NCI-H1417 treated with DMSO at 0.1 percent for 48 hours (cell line): ENCODE measurements around the gene PTPRR.
A peak's percentile ranks its signal among the peaks of the same experiment; 100 is the strongest.

ENCODE experiments used
- DNase-seq: peaks from one replicate; lab custom pipeline; 2025; lab: John Stamatoyannopoulos, UW

The PTPRR gene, protein sequence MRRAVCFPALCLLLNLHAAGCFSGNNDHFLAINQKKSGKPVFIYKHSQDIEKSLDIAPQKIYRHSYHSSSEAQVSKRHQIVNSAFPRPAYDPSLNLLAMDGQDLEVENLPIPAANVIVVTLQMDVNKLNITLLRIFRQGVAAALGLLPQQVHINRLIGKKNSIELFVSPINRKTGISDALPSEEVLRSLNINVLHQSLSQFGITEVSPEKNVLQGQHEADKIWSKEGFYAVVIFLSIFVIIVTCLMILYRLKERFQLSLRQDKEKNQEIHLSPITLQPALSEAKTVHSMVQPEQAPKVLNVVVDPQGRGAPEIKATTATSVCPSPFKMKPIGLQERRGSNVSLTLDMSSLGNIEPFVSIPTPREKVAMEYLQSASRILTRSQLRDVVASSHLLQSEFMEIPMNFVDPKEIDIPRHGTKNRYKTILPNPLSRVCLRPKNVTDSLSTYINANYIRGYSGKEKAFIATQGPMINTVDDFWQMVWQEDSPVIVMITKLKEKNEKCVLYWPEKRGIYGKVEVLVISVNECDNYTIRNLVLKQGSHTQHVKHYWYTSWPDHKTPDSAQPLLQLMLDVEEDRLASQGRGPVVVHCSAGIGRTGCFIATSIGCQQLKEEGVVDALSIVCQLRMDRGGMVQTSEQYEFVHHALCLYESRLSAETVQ

DNA sequence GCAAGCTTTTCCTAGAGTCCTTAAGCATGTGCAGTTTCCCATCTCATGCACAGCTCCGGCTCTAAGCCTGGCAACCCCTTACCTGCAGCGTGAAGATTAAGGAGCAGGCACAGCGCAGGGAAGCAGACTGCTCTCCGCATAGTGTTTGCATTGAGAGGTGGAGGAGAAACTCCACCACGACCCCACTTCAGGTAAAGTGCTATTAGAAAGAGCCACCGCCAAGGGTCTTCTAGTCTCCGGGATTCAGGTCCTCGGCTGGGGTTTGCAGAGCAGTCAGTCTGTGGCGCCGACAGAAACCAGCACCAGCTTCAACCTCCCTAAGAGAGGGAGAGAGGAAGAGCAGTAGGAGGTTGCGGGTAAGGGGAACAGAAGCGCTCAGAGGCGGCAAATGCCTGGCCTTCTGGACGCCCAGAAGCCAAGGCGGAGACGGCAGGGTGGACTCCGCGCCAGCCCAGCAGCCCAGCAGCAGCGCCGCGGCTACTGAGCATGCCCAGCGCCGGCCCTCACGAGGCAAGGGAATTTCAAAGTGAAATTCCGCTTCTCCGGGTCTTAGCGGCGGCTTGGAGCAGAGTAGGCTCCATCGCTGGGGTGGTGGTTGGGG is at the start of gene PTPRR:
Gene PTPRR (minus strand): TSS at position 488 of the 601 bp plus-strand sequence. CDS start 348 bp downstream, at position 140.
- peak; percentile 45 for DNase-seq

DNA sequence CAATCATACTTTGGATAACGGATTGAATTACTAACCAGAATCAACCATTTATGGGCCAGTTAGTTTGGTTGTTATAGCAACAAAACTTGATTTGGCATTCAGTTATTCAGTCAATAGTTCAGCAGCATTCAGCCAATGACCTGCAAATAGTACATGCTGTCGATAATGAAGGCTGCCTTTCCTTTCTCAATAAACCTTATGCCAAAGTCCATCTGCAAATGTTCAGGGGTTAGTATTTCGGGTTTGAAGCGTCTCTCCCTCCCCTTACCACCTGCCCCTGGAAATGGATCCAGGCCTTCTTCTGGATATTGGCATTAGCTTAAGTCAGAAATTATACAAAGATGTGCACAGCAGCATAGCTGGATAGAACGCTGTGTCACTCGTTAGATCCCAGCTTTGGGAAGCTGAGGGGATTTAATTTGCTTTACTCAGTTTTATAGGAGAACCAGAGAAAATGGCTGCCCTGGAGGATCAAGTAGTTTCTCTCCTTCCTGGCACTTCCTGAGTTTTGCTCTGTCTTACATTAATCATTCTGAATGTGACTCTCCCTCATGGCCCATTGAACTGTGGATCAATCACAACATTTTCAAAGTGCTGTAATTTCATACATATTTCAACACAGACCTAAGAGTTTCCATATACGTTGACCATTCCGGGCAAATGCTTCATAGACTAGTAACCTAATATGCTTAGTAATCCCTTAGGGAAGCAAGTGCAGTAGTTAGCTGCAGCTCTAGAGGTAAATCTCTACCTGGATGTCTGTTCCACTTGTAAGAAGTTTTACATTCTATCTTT is 46.7 kb upstream of the PTPRR start:
- no peak for DNase-seq

DNA sequence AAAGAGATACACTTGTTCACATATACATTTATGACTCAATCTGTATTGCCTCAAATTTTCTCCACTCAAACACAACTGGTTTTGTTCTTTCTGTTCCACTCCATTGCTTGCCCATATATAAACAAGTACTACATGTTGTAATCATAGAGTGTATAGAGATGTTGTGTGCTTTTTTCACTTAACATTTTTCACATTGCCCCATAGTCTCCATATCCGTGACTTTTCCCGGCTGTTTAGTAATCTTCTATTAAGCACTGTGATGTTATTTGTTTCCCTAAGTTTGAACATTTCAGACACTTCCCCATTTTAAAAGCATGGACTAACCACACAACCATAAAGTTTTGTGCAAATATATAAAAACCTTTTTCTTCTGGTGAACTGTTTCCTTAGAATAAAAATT is 45.5 kb upstream of the PTPRR start:
- no peak for DNase-seq

DNA sequence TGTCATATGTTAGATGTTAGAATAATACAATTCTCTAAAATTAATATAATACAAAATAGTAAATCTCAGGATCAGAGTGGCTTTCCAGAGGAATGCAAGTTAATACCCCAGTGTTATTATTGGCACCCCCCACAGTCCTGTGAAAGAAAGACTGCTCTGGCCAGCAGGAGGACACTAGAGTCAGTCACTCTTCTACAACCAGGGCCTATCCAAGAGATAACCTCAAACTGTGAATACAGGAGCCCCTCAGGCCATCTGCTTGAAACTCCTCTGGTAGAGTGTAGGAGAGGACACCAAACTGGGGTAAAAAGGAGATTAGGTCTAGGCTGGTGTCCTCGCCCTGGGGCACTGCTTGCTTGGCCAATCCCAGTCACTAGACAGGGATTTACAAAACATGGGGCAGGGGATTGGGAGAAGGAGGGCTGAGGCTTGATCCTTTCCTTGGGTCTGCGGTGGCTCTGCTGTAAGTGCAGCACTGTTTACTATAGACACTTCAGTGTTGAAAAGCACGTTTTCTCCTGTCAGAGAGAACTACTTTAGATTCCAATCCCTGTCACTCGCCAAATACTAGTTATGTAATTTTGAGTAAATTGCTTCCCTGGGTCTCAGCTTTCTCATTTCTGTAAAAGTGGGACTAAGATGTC is 44.5 kb upstream of the PTPRR start:
- DNase-seq: no peak

DNA sequence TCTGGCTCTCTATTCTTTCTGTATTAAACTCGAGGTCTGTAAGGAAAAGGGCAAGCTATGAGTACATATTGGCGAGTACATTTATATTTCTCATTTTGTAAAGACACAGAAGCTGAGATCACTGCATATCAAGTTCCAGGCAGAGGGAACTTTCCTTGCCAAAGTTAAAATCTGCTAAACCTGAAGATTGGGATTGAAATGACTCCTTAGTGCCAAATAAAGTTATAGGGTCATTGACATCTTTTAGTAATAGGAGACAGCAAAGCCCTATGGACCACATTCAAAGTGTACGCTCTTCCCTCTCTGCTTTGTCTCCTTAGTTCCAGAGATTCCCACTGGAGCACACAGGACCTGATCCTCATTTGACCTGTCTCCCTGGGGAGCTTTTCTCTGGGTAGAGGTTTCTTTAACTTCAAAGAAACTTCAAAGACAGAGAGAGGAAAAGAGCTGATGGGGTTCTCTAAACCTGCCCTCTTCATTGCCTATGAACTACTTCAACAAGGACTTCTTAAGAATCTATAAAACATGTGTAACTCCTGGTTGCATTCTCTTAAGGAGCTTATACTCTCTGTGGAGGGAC is 42.6 kb upstream of the PTPRR start:
- no peak for DNase-seq

DNA sequence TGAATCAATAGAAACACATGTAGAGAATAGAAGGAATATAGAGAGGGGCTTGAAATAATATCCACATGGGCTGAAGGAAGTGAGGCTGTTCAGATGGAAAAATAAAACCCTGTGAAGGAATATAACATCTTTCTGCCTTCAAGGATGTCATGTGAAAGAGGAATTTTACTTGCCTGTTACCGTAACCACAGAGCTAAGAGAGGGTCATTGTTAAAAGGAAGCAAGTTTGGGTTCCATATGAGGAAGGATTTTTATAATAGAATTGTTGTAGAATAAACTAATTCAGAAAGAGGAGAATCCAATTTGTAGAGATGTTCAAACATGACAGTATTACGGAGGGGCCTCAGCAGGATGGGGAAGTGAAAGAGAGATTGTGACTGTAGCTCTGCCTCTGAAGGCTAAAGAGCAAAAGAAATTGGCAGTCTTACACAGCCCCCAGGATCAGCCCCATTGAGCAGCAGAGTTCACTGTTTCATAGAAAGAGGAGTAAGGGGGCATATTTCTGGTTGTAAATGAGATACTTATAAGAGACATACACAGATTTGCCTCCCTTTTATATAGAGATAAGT is 41.8 kb upstream of the PTPRR start:
- DNase-seq: no peak

DNA sequence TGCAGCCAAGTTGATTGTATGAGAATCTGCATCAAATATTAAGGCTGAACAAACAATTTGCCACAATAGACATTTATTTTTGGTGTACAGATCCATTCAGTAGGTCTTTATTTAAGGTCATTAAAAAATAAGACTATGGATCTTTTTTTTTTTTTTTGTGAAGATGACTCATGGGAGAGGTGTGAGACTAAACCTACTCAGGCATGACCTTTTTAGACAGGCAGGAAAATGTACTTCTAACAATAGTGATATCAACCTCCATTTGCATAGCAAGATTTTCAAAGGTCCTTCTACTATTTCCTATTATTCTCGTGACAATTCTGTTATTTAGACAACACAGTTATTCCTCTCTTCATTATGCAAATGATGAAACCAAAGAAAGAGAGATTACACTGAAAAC is 39.9 kb upstream of the PTPRR start:
- no peak for DNase-seq

DNA sequence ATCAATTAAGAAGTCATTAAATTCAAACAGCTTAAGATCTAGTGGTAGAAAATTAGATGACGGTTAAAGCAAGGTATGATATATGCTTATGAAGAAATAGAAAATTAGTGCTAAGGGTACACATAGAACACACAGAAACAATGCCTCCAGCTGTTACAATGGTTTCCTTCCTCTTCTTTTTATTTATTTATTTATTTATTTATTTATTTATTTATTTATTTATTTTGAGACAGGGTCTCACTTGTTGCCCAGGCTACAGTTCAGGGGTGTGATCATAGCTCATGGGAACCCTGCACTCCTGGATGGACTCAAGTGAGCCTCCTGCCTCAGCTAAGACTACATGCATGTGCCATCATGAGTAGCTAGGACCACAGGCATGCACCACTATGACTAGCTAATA is 34.9 kb upstream of the PTPRR start:
- DNase-seq: no peak

DNA sequence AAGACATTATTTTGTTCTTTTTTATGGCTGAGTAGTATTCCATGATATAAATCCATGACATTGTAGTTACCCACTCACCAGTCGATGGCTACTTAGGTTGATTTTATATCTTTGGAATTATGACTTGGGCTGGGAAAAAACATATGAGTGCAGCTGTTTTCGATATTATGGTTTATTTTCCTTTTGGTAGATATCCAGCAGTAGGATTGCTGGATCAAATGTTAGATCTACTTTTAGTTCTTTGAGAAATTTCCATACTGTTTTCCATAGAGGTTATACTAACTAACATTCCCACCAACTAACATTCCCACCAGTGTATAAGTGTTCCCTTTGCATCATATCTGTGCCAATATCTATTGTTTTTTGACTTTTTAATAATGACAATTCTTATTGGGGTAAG is 29.9 kb upstream of the PTPRR start:
- DNase-seq: no peak

DNA sequence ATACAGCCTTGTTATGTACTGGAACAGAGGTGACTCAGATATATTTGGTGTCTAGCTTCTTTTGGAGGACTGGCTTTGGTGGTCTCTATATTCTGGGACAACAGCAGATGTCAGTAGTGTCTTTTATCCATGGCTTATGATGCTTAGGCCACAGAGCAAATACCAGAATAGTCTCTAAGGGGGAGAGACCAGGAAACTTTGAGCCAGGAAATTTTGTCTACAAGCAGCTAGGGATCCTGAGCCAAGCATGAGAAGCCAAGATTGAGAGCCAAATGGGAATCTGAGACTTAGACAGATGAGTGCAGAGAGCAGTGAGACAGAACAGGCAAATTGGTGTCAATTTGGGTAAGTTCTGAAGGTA is 28.4 kb upstream of the PTPRR start:
- DNase-seq: no peak

DNA sequence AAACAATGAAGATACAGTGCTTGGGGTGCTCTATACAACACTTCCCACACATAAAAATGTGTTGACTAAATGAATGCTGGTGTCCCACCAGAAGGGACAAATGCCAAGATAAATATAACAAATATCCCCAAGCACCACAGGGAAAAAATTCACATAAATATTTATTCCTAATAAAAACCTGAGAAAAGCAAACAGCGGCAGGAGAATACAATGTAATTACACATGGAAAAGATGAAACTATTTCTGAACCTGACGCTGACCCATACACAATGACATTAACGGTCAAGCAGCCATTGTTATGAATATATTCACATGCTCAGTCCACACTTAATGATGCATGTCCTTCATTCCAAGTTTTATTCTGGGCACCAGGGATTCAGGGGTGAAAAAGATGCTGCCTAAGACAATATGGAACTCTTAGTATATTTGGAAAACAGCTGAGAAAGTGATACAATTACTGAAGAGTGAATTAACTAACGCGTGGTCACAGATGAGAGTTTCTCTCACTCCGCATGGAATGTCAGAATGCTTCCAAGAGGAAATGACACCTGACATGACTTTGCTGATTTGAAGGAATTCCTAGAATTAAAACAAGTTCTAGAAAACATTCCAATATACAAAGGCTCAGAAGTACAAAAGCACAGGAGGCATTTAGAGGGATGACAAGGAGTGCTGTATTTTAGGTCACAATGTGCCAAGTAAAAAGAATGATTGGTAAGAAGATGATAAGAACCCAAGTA is 27.9 kb upstream of the PTPRR start:
- DNase-seq: no peak

DNA sequence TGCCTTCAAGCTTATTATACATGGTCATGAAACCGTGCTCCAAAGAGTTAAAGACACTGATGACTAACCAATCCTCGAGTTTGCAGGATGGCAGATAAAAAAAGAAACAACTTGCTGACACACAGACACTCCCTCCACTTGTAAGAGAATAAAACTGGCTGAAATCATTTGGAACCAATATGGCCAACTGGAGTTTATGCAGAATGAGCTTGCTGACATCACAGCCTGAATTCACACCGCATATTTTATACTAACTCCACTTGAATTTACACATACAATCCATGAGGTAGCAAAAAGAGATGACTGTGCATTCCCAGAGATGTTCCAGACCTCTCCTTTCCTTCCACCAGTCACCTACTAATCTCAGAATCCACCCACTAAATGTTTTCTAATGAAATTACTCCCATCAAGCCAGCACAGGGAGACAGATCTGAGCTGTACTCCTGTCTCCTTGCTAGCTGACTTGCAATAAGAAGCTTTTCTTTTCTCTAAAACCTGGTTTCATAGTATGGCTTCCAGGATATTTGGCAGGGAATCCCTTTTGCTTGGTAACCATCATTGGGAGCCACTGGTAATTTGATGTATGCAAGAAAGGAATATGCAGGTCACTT is 15.8 kb upstream of the PTPRR start:
- DNase-seq: no peak

DNA sequence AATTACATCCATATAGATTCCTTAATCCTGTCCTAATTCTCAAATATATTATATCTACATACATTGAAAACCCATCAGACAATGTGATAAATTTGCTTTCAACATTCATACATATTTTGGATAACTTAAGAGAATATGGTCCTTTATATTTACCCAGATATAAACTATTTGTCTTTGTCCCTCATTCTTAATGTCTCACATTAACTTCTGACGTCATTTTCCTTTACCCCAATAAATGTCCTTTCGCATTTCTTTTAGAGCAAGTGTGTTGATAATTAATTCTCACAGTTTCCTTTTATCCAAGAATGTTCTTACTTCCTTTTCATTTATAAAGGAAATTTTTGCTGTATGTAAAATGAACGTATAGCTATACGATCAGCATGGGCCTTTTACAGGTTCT is 12.6 kb upstream of the PTPRR start:
- DNase-seq: no peak

DNA sequence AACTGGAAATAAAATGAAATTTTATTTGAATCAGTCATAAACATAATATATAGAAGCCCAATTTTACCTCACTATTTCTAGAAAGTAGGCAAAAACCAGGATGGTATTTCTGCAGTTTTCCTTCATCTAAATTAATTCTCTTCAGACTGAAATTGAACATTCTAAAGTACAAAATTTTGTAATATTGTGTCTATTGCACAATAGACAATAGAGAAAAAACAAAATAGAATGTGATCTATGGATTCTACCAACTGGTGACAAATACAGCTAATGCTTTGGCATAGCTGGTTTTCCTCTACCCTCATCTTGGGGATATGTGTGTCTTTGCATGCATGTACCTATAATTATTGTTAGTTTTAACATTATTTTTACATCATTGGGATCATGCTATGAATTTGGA is 8.5 kb upstream of the PTPRR start:
- no peak for DNase-seq

DNA sequence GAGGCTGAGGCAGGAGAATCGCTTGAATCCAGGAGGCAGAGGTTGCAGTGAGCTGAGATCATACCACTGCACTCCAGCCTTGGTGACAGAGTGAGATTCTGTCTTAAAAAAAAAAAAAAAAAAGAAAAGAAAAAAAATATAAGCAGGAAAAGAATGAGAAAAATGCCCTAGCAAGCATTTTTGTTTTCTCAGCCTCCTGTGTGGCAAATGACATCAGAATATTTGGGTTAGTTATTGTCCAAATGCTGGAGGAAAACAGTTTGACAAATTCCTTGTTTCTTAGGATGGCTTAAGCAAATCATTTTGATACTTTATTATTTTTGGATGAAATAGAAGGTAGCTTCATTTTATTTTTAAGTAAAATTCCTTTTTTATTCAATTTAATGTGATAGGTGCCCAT is 7.5 kb upstream of the PTPRR start:
- DNase-seq: no peak

DNA sequence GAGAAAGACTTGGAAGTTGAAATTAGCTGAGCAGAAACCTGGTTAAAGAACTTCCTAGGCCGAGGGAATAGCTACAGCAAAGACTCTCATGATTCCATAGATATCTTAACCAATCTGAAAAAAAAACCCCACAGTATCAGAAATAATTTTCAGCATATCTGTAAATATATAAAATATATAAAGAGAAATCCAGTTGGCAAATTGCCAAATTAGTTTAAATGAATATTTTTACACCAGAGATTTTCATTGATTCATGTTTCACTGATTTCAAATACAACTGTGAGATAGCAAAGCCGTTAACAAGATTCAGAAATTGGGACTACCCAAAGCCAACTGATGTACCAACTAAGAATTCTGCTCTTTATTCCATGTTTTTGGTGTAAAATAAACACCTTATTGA is 6.8 kb upstream of the PTPRR start:
- no peak for DNase-seq

DNA sequence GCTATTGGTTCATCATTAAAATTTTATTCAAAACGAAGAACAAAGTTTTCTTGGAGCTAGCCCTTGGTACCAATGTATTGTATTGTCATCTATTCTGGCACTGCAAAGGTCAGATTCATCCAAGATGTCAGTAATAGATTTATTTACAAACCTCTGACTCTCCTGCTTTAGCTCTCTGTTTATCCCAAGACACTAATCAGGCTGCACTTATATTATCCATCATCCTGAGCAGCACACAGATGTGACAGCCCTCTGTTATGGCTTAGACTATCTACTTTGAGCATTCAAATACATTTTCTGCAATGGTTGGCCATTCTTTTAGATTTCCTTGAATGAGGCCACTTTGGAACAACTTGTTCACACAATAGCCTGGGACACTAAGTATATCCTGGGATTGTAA is 5.0 kb upstream of the PTPRR start:
- no peak for DNase-seq

DNA sequence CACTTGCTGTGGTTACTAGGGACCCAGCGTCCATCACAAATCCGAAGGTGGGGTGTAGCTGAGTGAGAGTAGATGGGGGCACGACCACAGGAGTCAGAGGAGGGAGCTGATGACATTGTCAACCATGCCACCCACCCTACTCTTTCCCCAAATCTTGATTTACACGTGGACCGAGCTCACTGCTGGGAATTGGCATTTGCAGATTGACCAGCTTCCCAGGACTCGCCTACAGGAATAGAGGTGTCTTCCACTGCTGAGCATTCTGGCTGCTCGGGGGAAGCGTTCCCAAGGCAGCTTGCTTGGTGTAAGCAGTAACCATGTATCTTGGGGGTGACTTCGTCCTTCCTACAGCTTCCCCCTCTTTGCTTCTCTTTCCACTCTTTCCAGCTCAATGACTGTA is 353 bp upstream of the PTPRR start:
- no peak for DNase-seq

DNA sequence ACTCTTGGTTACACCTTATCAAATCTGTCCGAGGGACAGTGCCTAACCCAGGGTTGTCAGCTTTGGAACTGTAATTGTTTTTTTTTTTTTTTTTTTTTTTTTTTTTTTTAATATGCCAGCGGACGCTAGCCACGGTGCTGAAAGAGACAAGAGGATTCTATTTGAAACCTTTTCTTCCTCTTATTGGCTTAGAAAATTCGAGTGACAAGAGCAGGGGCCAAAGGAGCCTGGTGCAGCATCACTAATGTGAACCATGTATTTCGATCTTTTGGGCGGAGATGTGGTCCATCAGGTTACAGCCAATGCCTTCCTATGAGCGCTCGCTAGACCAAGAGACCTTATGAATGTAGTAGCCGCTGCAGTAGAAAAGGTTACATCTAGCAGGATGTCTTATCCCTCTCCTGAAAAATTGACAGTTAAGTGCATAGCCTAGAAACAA is 922 bp downstream of the PTPRR start:
- DNase-seq: no peak

DNA sequence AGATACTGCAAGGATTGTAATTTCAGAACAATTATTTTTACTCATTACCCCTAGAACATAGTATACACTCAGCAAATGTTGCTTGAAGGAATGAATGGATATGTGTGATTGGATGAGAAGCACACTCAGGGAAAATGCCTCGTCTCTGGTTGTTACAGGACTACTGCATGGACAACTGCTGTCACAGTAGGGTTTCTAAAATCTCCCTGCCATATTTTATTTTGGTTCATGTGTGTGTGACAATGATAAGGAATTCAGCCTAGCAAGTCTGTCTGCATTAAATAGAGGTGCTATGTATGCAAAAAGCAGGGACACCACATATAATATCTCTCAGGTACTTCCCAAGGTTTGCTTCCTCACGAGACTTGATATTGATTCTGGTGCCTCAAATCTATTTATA is 1.4 kb downstream of the PTPRR start:
- no peak for DNase-seq
